Nephron (organoid): ENCODE measurements around the gene LHCGR.
A peak's percentile ranks its signal among the peaks of the same experiment; 100 is the strongest.

ENCODE experiments used
- H3K27ac Mint-ChIP-seq, 3 experiments: 2 replicates each; pipeline ENCODE4 v1.8.0; 2020; ENCODE audit warnings: mixed read lengths in 3 of 3, mild to moderate bottlenecking in 2 of 3, moderate library complexity in 1 of 3
- H3K27me3 Mint-ChIP-seq: 2 replicates; pipeline ENCODE4 v1.8.0; 2021; ENCODE audit warnings: low read depth, mild to moderate bottlenecking, moderate library complexity, mixed read lengths
- H3K36me3 Mint-ChIP-seq: 2 replicates; pipeline ENCODE4 v1.8.0; 2020; ENCODE audit warnings: low read depth, mixed read lengths
- H3K4me1 Mint-ChIP-seq: 2 replicates; pipeline ENCODE4 v1.8.0; 2020; ENCODE audit warnings: mixed read lengths
- H3K4me3 Mint-ChIP-seq, 3 experiments: 2 replicates each; pipeline ENCODE4 v1.8.0; 2020; ENCODE audit warnings: mild to moderate bottlenecking in 3 of 3, mixed read lengths in 3 of 3, moderate library complexity in 2 of 3
- H3K9me3 Mint-ChIP-seq: 2 replicates; pipeline ENCODE4 v1.8.0; 2020; ENCODE audit warnings: mixed read lengths
- TF ChIP-seq, protein P1 (sequence below), 3 experiments: fragments of 200-600 bp; sonication (generic); IDR thresholded peaks; one replicate each; pipeline ENCODE4 v1.5.0; 2021; ENCODE audit warnings: antibody characterized with exemption in 3 of 3; ENCODE audit not compliant: unreplicated experiment in 3 of 3

The LHCGR gene

DNA sequence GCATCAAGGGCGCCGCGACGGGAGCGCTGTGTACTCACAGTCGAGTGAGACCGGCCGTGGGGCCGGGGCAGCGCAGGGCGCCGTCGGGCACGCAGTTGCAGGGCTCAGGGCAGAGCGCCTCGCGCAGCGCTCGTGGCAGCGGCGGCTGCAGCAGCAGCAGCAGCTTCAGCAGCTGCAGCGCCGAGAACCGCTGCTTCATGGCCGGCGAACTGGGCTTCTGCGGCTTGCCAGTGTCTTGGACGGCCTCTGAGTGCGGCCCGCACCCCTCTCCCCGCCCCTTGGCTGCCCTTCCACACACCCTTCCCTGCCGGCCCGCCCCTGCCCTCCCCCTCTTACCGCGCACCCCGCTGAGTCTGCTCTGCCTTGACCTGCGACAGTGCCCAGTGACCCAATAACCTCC is at the start of gene LHCGR:
Gene LHCGR, minus strand, starts transcription at position 252 of the 400 bp plus-strand sequence. Its CDS starts 53 bp downstream, at position 199.
- TF ChIP-seq, protein P1, sequence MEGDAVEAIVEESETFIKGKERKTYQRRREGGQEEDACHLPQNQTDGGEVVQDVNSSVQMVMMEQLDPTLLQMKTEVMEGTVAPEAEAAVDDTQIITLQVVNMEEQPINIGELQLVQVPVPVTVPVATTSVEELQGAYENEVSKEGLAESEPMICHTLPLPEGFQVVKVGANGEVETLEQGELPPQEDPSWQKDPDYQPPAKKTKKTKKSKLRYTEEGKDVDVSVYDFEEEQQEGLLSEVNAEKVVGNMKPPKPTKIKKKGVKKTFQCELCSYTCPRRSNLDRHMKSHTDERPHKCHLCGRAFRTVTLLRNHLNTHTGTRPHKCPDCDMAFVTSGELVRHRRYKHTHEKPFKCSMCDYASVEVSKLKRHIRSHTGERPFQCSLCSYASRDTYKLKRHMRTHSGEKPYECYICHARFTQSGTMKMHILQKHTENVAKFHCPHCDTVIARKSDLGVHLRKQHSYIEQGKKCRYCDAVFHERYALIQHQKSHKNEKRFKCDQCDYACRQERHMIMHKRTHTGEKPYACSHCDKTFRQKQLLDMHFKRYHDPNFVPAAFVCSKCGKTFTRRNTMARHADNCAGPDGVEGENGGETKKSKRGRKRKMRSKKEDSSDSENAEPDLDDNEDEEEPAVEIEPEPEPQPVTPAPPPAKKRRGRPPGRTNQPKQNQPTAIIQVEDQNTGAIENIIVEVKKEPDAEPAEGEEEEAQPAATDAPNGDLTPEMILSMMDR (IDR thresholded peaks at IDR 0.05; ENCODE audit: unreplicated experiment in 3 of 3), result no peak
- H3K36me3 Mint-ChIP-seq, result no peaks in the 10 kb centered on the region
- no peaks in the 10 kb centered on the region for H3K9me3 Mint-ChIP-seq
- peak within 1 kb of the TSS; percentile 67 to 72 (median 69) for H3K4me3 Mint-ChIP-seq
- H3K27me3 Mint-ChIP-seq, result peaks cover 48% of the 10 kb centered on the region
- H3K27ac Mint-ChIP-seq, result no peak within 1 kb of the TSS
- peaks cover 5% of the 10 kb centered on the region for H3K4me1 Mint-ChIP-seq

DNA sequence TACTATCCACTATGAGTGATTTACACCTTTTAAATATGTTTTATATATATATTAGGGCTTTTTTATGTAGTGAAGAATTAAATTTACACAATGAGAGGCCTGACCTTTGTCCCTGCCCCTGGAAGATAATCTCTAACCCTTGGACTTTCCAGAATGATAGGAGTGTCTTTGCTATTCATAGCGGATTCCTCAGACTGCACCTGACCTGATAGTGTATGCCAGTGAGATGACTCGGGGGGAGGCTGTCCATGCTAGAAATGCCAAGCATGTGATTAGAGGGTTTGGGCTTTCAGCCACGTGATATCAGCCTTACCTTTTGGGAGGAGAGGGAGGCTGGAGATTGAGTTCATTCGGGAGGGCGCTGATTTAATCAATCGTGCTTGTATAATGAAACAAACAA is 44.1 kb upstream of the LHCGR start:
- Mint-ChIP-seq H3K36me3 (no peaks in the 10 kb centered on the region), H3K9me3 (peaks cover 5% of the 10 kb centered on the region), H3K27ac (no peak overlapping the region), H3K27me3 (no peaks in the 10 kb centered on the region), H3K4me3 (no peak overlapping the region), H3K4me1 (no peaks in the 10 kb centered on the region)
- TF ChIP-seq, protein P1 (IDR thresholded peaks at IDR 0.05; ENCODE audit: unreplicated experiment in 3 of 3), result no peak

DNA sequence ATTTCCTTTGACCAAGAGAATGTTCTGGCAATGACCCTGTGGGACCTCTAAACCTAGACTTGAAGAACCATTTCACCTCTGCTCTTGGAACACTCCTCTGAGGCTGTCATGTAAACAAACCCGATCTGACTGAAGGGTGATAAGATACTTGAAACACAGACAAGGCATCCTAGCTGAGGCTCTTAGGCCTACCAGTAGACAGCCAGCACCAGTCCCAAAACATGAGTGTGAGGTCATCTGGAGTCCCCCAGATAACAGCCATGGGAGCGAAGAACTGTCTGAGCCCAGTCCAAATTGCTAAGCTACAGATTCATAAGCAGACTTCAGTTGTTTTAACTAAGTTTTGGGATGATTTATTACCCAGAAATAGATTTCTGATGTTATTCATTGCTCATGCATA is 39.5 kb upstream of the LHCGR start:
- Mint-ChIP-seq H3K9me3 (peaks cover 5% of the 10 kb centered on the region), H3K4me3 (no peak overlapping the region), H3K27ac (no peak overlapping the region), H3K4me1 (peaks cover 5% of the 10 kb centered on the region), H3K27me3 (no peaks in the 10 kb centered on the region), H3K36me3 (no peaks in the 10 kb centered on the region)
- TF ChIP-seq, protein P1 (IDR thresholded peaks at IDR 0.05; ENCODE audit: unreplicated experiment in 3 of 3), result no peak

DNA sequence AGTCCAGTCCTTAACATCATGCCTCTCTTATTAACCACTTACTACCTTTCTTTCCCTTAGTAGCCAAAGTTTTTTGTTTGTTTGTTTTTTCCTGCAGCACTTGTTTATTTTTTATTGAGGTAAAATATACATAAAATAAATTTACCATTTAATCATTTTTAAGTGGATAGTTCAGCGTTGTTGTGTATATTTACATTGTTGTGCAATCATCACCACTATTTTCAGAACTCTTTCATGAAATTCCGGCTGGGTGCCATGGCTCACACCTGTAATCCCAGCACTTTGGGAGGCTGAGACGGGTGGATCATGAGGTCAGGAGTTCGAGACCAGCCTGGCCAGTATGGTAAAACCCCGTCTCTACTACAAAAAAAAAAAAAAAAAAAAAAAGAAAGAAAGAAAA is 38.1 kb upstream of the LHCGR start:
- Mint-ChIP-seq H3K27me3 (no peaks in the 10 kb centered on the region), H3K36me3 (no peaks in the 10 kb centered on the region), H3K27ac (no peak overlapping the region), H3K4me3 (no peak overlapping the region), H3K9me3 (peaks cover 5% of the 10 kb centered on the region), H3K4me1 (peaks cover 5% of the 10 kb centered on the region)
- TF ChIP-seq, protein P1 (IDR thresholded peaks at IDR 0.05; ENCODE audit: unreplicated experiment in 3 of 3), result no peak

DNA sequence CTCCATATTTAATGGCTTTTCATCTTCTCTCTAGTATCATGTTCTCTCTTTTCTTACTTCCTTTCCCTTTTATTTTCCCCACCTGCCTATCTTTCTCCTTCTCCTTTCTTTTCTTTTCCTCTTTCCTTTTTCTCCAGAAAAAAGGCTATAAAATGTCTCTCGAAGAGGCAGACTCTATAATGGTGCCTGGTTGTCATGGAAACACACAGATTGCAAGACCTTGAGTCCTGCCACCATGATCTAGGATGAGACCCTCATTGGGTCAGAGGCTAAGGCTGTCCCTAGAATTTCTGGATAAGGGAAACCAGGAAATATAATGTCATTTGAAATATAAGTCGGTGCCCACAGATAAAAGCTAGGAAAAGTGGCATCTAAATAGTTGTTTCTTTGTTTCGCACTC is 36.5 kb upstream of the LHCGR start:
- Mint-ChIP-seq H3K4me1 (peaks cover 5% of the 10 kb centered on the region), H3K4me3 (no peak overlapping the region), H3K27me3 (no peaks in the 10 kb centered on the region), H3K36me3 (no peaks in the 10 kb centered on the region), H3K9me3 (peaks cover 5% of the 10 kb centered on the region), H3K27ac (no peak overlapping the region)
- TF ChIP-seq, protein P1 (IDR thresholded peaks at IDR 0.05; ENCODE audit: unreplicated experiment in 3 of 3), result no peak

DNA sequence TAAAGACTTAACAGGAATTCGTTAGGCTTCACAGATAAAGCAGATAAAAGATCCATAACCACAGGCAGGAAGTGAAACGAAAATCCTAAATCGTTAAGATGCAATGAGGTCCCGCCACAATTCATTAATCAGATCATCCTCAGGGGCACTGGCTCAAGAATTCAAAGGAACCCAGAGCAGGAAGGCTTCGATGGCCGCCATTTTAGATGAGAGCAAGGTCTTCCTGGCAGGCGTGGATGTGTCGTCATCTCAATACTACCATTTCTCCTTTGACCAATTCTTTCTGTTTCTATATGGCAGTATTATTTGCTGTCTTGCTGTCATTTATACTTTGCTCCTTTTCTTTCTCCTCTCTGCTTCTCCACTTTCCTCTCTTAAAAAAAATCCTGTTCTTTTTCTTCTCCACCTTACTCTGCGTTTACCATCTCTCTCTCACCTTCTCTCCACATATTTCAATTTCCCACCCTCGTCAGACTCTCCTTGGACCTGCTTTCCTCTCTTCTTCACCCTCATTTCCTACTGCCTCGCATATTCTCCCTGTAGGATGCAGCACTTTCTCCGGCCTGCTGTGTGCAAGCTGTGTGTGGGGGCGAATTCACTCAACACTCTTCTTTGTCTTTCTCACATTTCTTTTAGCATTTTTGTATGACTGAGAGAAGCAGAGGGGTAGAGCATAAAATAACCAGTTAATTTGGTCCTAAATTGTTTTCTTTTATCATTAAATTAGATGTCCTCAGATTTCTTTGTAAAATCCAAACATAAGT is 35.1 kb upstream of the LHCGR start:
- Mint-ChIP-seq H3K9me3 (peaks cover under 1% of the 10 kb centered on the region), H3K4me1 (peaks cover 5% of the 10 kb centered on the region), H3K36me3 (no peaks in the 10 kb centered on the region), H3K4me3 (no peak overlapping the region), H3K27ac (peak overlapping the region in 1 of 3 experiments; percentile 2), H3K27me3 (no peaks in the 10 kb centered on the region)
- TF ChIP-seq, protein P1 (IDR thresholded peaks at IDR 0.05; ENCODE audit: unreplicated experiment in 3 of 3), result no peak
